GM13977 (cell line): ENCODE measurements around the gene PPFIBP2.

Experiments
- DNase-seq: peaks from one replicate; pipeline ENCODE4 v3.0.0; 2012; ENCODE audit warnings: low spot score
- CTCF ChIP-seq: IDR thresholded peaks from 2 replicates; pipeline ENCODE4 v1.5.1; 2012; ENCODE audit warnings: mild to moderate bottlenecking, control low read depth; ENCODE audit not compliant: insufficient read depth; ENCODE audit errors: extremely low read depth, missing control alignments
- in situ Hi-C: fragments of 300-500 bp; cut with MboI; formaldehyde crosslinking; loops from one replicate; pipeline ENCODE4 v1.12.0; 2022; ENCODE audit warnings: low sequenced_read_pairs, low pct_unique_long_range_greater_than_20kb, mixed read lengths, inconsistent platforms; ENCODE audit not compliant: unreplicated experiment

Gene PPFIBP2

GRCh38 chr11:7488681-7489080 is 25.1 kb upstream of the PPFIBP2 start:
- in situ Hi-C loops, result no loop called here
- no peak for TF ChIP-seq CTCF
- no peak for DNase-seq

- in situ Hi-C loops, result no loop called here
- no peak for TF ChIP-seq CTCF
- DNase-seq, result no peak
These were observed 24.4 kb upstream of the PPFIBP2 start for GRCh38 chr11:7489376-7489775.

DNA sequence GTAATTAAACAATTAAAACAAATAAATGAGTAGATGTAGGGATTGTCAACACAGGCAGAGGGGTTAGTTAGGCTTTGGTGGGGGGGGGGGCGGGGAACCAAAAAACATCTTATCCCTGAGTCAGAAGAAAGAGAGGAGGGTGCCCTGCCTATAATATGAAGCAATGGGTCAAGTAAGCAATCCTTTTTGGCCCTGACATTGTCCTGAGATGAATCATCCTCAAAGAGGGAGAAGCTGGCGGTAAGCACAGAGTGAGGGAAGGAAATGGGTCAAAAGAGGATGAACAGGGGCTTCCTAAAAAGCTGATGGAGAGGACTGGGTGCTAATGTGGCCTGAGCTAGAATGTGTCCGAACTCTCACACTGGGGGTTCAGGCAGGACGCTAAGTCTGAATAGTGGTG is 23.7 kb upstream of the PPFIBP2 start:
- in situ Hi-C loops, result no loop called here
- TF ChIP-seq CTCF, result no peak
- no peak for DNase-seq

- no peak for DNase-seq
- in situ Hi-C loops, result no loop called here
- TF ChIP-seq CTCF, result no peak
These were observed 23.3 kb upstream of the PPFIBP2 start for GRCh38 chr11:7490535-7490934.

DNA sequence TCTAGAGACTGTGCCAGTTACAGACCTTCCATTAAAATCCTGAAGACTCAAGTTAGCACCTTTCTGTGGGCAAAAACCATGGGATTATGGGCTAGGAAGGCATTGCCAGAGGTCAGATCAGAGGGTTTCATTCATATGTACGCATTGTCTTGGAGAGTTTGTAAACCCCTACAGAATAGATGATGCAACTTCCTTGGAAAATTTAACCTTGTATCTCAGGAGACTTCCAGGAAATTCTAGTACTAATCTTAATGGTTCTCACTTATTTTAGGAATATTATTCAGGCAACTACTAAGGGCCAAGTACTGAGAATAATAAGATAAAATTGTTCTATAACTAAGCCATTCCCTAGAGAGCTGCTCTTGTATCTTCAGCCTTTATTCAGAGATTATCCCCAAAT is 21.5 kb upstream of the PPFIBP2 start:
- in situ Hi-C loops, result no loop called here
- no peak for DNase-seq
- TF ChIP-seq CTCF, result no peak

GRCh38 chr11:7493670-7494069 is 20.1 kb upstream of the PPFIBP2 start:
- no peak for DNase-seq
- no peak for TF ChIP-seq CTCF
- in situ Hi-C loops, result no loop called here
